ENCODE results near the gene EPAS1.

Gene EPAS1

GRCh38 chr2:46377666-46378560 lies 80.7 kb downstream of the EPAS1 start:
- intact Hi-C loops (cut with DNase I) = no loop called here

GRCh38 chr2:46378616-46379015 lies 81.4 kb downstream of the EPAS1 start:
- no peak for DNase-seq
- intact Hi-C loops (cut with DNase I) = no loop called here

More at GRCh38 chr2:46377666-46378560, 80.7 kb downstream of the EPAS1 start:
- DNase-seq = no peak

GRCh38 chr2:46379213-46380037 lies 82.2 kb downstream of the EPAS1 start:
- intact Hi-C loops (cut with DNase I) = no loop called here
- no peak for DNase-seq

GRCh38 chr2:46380038-46380940 lies 83.1 kb downstream of the EPAS1 start:
- intact Hi-C loops (cut with DNase I) = no loop called here
- DNase-seq = no peak

GRCh38 chr2:46381263-46381849 lies 84.1 kb downstream of the EPAS1 start:
- intact Hi-C loops (cut with DNase I) = no loop called here
- no peak for DNase-seq

GRCh38 chr2:46381871-46382270 lies 84.7 kb downstream of the EPAS1 start:
- DNase-seq = no peak
- intact Hi-C loops (cut with DNase I) = no loop called here

- DNase-seq = no peak
Observed at GRCh38 chr2:46382331-46383112, 85.3 kb downstream of the EPAS1 start.

GRCh38 chr2:46383113-46383395 lies 85.8 kb downstream of the EPAS1 start:
- DNase-seq = no peak
- intact Hi-C loops (cut with DNase I) = no loop called here

More at GRCh38 chr2:46382331-46383112, 85.3 kb downstream of the EPAS1 start:
- intact Hi-C loops (cut with DNase I) = no loop called here

GRCh38 chr2:46383784-46384456 lies 86.7 kb downstream of the EPAS1 start:
- no peak for DNase-seq
- intact Hi-C loops (cut with DNase I) = no loop called here

GRCh38 chr2:46384457-46384815 lies 87.2 kb downstream of the EPAS1 start:
- DNase-seq = no peak
- intact Hi-C loops (cut with DNase I) = no loop called here

- DNase-seq = no peak
- intact Hi-C loops (cut with DNase I) = no loop called here
Observed at GRCh38 chr2:46385786-46386577, 88.8 kb downstream of the EPAS1 start.

GRCh38 chr2:46386763-46387162 lies 89.6 kb downstream of the EPAS1 start:
- intact Hi-C loops (cut with DNase I) = no loop called here
- no peak for DNase-seq

GRCh38 chr2:46387292-46387691 lies 90.1 kb downstream of the EPAS1 start:
- no peak for DNase-seq
- intact Hi-C loops (cut with DNase I) = no loop called here

GRCh38 chr2:46387886-46388515 lies 90.8 kb downstream of the EPAS1 start:
- intact Hi-C loops (cut with DNase I) = no loop called here
- peak in 7 of 10 donors; percentile 28 to 93 (median 64) for DNase-seq

GRCh38 chr2:46388881-46389280 lies 91.7 kb downstream of the EPAS1 start:
- intact Hi-C loops (cut with DNase I) = no loop called here
- no peak for DNase-seq

GRCh38 chr2:46389417-46389916 lies 92.3 kb downstream of the EPAS1 start:
- no peak for DNase-seq
- intact Hi-C loops (cut with DNase I) = no loop called here

- no peak for DNase-seq
- intact Hi-C loops (cut with DNase I) = no loop called here
Observed at GRCh38 chr2:46390036-46390435, 92.8 kb downstream of the EPAS1 start.
